ENCODE measurements around the gene COBL. TPM values are rescaled to one million over a fixed set of nuclear protein-coding genes. Genes with fewer than 3 reads are reported as not detected.

Gene COBL
- total RNA-seq, 1 experiment from 2014 or later, result 7.6 TPM

DNA sequence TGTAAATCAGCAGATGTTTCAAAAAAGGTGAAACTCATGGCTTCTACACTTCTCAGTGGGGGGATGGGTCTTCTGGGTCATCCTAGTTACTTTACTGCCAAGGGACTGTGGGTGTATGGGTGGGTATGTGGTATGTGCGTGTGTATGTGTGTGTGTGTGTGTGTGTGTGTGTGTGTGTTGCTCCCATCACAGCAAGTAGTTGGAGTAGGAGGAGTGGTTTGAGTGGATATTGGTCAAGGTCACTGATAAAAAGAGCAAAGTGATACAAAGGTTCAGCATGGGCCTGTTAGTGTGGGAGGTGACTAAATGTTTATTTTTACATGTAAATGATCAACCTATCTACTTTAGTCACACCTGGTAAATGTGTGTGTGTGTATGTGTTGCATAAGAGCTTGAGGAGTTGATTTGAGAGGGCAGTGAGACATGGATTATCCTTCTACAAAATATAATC, 11.8 kb upstream of the COBL start:
- no peak for DNase-seq (ENCODE audit: low spot score)

GRCh38 chr7:51327287-51327717, 10.7 kb upstream of the COBL start:
- no peak for DNase-seq (ENCODE audit: low spot score)

- DNase-seq (ENCODE audit: low spot score), result no peak
These were observed 10.2 kb upstream of the COBL start for GRCh38 chr7:51326656-51327286.

GRCh38 chr7:51325908-51326307, 9.3 kb upstream of the COBL start:
- no peak for DNase-seq (ENCODE audit: low spot score)

DNA sequence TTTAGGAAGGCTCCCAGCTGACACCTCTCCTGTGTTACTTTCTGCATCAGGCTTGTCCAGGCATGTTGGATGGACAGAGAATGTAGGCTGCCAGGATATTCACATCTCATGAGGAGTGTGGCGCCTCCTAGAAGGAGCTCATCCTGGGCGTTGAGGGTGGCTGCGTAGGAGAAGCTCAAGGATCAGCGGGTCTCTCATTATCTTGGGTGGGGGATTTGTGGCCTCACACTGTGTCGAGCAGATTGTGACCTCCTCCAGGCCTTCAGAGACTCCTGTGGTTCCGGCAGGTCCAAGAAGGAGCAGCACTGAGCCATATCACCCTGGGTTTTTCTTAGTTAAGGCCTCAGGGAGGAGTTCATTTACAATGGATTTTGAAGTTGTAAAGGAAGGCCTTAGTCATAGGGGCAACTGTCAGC, 8.7 kb upstream of the COBL start:
- no peak for DNase-seq (ENCODE audit: low spot score)

- DNase-seq (ENCODE audit: low spot score), result no peak
These were observed 7.7 kb upstream of the COBL start for GRCh38 chr7:51324206-51324898.

- no peak for DNase-seq (ENCODE audit: low spot score)
These were observed 5.4 kb upstream of the COBL start for GRCh38 chr7:51321961-51322515.

- peak; percentile 42 for DNase-seq (ENCODE audit: low spot score)
These were observed 2.4 kb upstream of the COBL start for GRCh38 chr7:51318886-51319579.

- no peak for DNase-seq (ENCODE audit: low spot score)
These were observed 1.4 kb upstream of the COBL start for GRCh38 chr7:51318001-51318400.

DNA sequence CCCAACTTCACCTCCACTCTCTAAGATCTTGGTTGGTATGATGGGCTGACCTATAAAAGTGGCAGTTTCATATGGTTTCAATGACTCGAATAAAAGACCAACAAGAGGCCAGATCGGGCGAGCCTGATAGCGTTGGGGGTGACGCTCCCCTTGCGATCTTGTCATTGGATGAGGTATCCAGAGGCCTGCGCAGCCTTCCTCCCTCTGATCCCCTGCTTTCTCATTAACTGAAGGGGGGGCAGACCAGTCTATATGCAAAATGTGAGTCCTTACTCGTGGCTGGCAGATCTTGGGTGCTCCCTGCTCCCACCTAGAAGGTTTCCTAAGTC, 937 bp upstream of the COBL start:
- no peak for DNase-seq (ENCODE audit: low spot score)

DNA sequence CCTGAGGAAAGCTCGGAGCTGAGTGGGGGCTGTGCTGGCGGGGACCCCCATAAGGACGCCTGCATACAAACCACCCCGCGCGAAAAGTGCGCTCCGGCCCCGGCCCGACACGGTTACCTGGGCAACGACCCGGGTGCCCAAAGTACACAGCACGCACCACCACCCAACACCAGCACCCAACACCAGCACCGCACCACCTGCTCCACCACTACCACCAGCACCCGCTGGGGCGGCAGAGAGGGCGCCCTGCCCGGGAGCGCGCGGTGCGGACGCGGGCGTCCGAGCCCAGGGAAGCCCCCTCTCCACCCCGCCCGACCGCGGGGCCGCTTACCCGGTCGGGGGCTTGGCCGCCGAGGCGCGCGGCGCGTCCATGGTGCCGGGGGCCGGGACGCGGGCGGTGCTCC, 345 bp downstream of the COBL start:
- DNase-seq (ENCODE audit: low spot score), result peak; percentile 47

DNA sequence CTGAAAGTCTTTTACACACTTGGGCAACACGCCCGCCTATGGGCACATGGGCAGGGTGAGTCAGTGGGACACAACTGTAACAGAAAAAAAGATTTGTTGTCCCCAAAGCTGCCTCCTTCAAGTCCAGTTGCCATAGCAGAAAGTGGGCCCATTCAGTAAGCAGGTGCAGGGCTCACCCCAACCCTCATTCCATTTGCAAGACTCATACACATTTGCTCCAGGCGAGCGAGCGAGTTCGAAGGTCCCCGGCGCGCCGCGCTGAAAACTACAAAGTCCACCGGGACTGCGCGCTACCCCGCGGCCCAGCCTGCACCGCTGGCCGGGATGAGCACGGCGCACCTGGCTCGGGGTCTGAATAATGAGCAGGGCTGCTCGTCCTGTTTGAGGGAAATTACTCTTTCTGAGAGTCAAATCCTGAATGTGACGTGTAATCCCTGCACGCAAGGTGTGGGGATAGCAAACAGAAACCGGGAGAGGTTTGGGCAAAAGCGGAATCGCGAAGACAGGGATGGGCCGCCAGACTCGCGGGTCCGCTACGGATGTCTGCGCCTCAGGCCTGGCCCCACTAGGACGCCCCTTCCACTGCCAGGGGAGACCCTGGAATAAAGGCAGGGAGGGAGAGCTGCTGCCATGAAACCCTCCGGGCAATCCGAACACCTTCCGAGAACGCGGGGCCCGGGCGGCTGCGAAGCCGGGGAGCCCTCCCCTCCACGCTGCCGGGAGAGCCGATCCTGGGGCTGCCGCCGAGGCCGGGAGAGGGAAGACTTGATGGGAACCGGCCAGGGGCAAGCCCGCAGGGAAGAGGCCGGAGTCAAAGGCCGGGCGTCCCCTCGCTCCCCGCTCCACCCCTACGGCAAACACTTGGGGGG, 982 bp downstream of the COBL start:
- peak; percentile 75 for DNase-seq (ENCODE audit: low spot score)

- peak; percentile 32 for DNase-seq (ENCODE audit: low spot score)
These were observed 1.9 kb downstream of the COBL start for GRCh38 chr7:51314726-51315125.

DNA sequence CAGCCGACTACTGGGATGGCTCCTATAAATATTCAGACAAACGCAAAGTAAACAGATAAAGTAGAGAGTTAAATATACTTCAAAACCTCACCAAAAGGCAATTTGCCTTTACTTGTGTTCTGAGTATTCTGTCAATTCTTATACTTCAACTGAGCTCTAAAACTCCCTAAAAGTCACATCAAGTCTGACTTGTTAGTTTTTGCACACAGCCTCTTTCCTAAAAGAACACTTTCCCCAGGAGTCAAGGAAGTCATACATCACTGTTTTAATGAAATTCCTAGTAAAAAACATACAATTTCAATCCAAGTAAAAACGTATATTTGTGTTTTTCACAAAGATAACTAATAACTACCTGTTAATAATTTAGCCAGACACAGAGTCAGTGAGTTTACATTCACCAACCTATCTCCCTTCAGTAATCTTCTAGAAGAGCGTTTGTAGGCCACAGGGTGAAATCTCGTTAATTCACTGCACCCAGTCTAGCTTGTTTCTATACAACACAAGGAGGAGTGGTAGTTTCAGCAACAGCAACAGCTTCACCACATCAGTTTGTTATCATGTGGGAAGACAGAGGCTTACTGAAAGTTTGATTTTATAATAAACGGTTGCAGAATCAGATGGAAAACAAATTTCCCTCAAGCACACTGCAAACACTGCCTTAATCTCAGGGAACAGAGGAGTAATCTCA, 2.7 kb downstream of the COBL start:
- peak; percentile 27 for DNase-seq (ENCODE audit: low spot score)

DNA sequence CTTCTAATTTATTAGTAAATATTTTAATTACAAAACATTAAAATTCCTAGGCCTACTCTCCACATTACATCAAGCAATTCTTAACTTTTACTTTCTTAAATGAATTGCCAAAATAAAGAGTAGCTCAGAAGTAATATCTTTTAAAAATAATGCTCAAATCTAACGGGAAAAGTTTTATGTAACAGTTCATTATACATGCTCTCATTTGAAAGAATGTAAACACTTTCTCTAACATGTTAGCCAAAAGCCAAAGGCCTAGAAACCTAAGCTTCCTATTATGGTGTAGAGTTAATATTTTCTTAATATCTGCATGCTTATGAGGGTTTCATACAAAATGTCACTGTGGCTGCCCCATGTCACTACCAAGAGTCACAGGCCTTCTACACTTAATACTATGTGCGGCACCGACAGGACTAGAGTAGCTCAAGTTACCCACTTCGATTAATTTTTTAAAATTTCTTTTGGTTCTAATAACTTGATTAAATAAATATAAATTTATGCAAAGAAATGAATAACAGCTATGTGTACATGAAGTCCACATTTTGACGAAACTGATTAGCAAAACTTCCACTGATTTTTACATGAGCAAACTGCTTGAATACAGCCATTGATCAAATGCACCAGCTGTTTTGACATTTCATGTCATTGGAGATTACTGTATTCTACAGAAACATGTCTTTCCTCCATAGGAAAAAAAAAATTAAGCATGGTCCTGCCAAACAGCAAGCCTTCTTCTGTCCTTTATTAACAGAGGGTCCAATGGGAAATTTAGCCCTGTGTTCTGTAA, 3.5 kb downstream of the COBL start:
- no peak for DNase-seq (ENCODE audit: low spot score)

- DNase-seq (ENCODE audit: low spot score), result no peak
These were observed 5.4 kb downstream of the COBL start for GRCh38 chr7:51311166-51311565.

DNA sequence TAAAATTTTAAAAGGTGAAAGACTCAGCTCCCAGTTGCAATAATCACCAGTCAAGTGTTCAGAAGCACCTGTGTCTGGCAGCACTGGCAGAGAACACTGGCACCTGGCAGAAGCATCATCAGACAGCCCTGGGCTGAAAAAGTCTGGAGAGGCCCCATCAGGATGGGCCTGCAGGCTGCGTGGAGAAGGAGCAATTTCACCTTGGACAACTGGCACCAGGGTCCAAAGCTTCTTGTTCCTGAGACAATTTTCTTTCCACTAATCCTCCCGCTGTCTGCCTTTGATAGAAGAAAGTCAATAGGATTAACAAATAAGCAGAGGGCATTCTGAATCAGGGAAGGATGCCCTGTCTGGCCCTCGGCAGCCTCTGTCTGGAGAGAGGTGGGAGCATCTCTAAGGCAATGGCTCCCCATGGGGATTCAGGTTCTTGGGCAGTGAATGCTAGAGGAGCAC, 6.5 kb downstream of the COBL start:
- DNase-seq (ENCODE audit: low spot score), result no peak

DNA sequence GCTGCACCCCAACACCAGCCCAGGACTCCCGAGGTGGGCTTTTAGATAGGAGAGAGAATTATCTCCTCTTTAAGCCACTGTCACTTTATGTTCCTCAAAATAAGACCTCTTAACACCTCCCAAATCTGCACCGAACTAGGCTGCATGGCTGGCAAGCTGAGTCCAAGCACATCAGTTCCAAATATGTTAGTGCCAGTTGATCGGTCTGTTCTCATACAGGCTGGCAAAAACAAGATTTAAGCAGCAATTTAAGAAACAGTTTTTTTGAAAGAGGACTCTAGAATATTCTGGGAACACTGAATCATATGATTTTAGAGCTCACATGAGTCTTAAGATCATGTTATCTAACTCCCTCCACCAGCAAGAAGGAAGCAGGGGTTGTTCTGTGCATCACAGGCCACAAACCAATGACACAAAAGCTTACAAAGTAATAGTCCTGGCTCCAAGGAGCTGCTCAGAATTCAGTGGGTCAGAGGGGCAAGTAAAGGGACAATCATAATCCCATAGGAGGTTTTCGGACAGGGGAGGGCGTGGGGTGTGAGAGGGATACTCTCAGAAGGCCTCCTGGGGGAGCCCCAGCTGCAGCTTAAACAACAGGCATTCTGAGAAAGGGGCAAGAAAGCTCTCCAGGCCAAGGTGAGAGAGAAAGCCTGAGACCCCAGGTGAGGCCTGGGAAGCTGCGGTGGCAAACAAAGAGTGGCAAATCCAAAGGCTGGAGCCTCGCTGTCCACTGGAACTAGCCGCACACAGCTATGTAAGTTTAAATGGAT, 7.1 kb downstream of the COBL start:
- no peak for DNase-seq (ENCODE audit: low spot score)

DNA sequence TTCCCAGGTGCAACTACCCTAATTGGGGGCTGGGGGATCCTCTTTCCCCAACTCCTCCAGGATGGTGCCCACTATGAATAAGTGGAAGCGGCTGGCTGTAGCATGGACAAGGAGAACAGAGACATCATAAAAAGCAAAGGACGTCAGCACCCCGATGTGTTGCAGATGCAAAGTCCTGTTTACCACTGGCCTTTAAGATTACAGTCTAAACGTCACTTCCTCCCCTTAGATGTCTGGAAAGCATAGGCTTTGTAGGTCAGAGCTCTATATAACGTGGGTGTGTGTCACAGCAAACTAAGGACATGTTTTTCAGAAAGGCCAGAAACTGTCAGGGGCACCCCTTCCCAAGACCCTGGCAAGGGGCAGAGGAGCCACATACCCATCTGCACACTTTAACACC, 7.9 kb downstream of the COBL start:
- DNase-seq (ENCODE audit: low spot score), result no peak
